Natural killer cell (primary cell): ENCODE measurements around the gene RIMBP2. TPM values are rescaled to one million over a fixed set of nuclear protein-coding genes. Genes with fewer than 3 reads are reported as not detected.

Source experiments
- ATAC-seq, 3 donors: fragments of 150-1000 bp in 2 of 3; fragments of 200-7000 bp in 1 of 3; cut with Tn5 transposase; 1 replicate in 1 of 3; 2 replicates in 2 of 3; pipeline ENCODE4 v1.10.0; 2021; ENCODE audit warnings: mild to moderate bottlenecking in 2 of 3, moderate library complexity in 2 of 3
- DNase-seq, 2 donors: peaks; one replicate each; pipeline versions ENCODE4 v3.0.0 to v3.0.0-alpha.2; 2013 to 2021; ENCODE audit warnings: mixed read lengths in 1 of 2
- H3K27ac ChIP-seq: one replicate; pipeline ENCODE4 v1.5.1; 2013; ENCODE audit warnings: mild to moderate bottlenecking, low read length
- H3K27me3 ChIP-seq: one replicate; pipeline ENCODE4 v1.6.1; 2013; ENCODE audit warnings: low read length; ENCODE audit not compliant: control insufficient read depth, insufficient read depth
- H3K36me3 ChIP-seq: one replicate; pipeline ENCODE4 v1.6.1; 2013; ENCODE audit warnings: low read length; ENCODE audit not compliant: control insufficient read depth, insufficient read depth
- H3K4me1 ChIP-seq: one replicate; pipeline ENCODE4 v1.6.1; 2013; ENCODE audit warnings: low read length; ENCODE audit not compliant: control insufficient read depth, insufficient read depth
- H3K4me3 ChIP-seq: one replicate; pipeline ENCODE4 v1.5.1; 2013; ENCODE audit warnings: low read length
- H3K9me3 ChIP-seq: one replicate; pipeline ENCODE4 v1.6.1; 2013; ENCODE audit warnings: low read length; ENCODE audit not compliant: control insufficient read depth, insufficient read depth
- H3K27ac Mint-ChIP-seq, 2 donors: one replicate each; pipeline ENCODE4 v1.8.0; 2022; ENCODE audit warnings: mild to moderate bottlenecking in 2 of 2, mixed read lengths in 2 of 2, moderate library complexity in 1 of 2
- H3K27me3 Mint-ChIP-seq, 2 donors: one replicate each; pipeline ENCODE4 v1.8.0; 2022; ENCODE audit warnings: low read depth in 2 of 2, mixed read lengths in 2 of 2
- H3K36me3 Mint-ChIP-seq: one replicate; pipeline ENCODE4 v1.8.0; 2022; ENCODE audit warnings: mixed read lengths
- H3K4me1 Mint-ChIP-seq, 2 donors: one replicate each; pipeline ENCODE4 v1.8.0; 2022; ENCODE audit warnings: mixed read lengths in 2 of 2
- H3K4me3 Mint-ChIP-seq: one replicate; pipeline ENCODE4 v1.8.0; 2022; ENCODE audit warnings: mild to moderate bottlenecking, moderate library complexity, mixed read lengths
- H3K9me3 Mint-ChIP-seq, 2 donors: one replicate each; pipeline ENCODE4 v1.8.0; 2022; ENCODE audit warnings: mixed read lengths in 2 of 2
- WGBS: methylation state at CpG from one replicate; pipeline ENCODE4 v1.1.7; 2013; ENCODE audit warnings: missing lambda C conversion rate; ENCODE audit not compliant: insufficient coverage; 5-methylcytosine and 5-hydroxymethylcytosine counted together
- intact Hi-C: fragments of 100-400 bp; cut with micrococcal nuclease; formaldehyde crosslinking; loops from one replicate; pipeline ENCODE4 v1.14.2; 2022
- total RNA-seq, 4 donors: library from RNA; stranded (reverse); fragments of 120-200 nt in 1 of 4; gene quantifications; one replicate each; pipeline versions ENCODE4 v1.2.3 to v1.2.4, GENCODE V29; 2013 to 2022
- TF ChIP-seq, protein P1 (sequence below): fragments of 200-600 bp; IDR thresholded peaks from one replicate; pipeline ENCODE4 v1.8.0; 2022; ENCODE audit warnings: antibody characterized with exemption

RIMBP2 gene
- total RNA-seq, 3 donors from 2014 or later (not counting 1 experiment from before 2014, with no cell fraction given) = not detected

DNA sequence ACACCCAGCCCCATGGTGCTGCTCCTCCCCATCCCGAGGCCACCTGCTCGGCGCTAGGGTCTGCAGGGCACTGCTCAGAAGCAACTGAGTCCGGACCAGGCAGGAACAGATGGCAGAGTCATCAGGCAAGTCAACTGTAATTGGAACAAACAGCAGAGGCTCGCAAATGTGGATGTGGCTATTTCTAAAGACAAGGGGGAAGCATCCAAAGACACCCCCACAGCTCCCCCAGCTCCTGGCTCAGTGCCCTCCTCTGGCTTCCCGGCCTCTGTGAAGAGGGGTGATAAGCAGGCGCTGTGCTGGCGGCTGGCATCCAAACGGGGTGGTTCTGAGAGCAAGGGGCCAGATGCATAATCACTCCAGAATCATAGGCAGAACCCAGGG is 252.8 kb downstream of the RIMBP2 start:
- no peak for DNase-seq
- TF ChIP-seq, protein P1, sequence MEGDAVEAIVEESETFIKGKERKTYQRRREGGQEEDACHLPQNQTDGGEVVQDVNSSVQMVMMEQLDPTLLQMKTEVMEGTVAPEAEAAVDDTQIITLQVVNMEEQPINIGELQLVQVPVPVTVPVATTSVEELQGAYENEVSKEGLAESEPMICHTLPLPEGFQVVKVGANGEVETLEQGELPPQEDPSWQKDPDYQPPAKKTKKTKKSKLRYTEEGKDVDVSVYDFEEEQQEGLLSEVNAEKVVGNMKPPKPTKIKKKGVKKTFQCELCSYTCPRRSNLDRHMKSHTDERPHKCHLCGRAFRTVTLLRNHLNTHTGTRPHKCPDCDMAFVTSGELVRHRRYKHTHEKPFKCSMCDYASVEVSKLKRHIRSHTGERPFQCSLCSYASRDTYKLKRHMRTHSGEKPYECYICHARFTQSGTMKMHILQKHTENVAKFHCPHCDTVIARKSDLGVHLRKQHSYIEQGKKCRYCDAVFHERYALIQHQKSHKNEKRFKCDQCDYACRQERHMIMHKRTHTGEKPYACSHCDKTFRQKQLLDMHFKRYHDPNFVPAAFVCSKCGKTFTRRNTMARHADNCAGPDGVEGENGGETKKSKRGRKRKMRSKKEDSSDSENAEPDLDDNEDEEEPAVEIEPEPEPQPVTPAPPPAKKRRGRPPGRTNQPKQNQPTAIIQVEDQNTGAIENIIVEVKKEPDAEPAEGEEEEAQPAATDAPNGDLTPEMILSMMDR = no peak
- Mint-ChIP-seq H3K4me3 (no peak overlapping the region), H3K36me3 (no peaks in the 10 kb centered on the region), H3K4me1 (no peaks in the 10 kb centered on the region), H3K27ac (no peak overlapping the region), H3K9me3 (peaks cover 0 to 2% of the 10 kb centered on the region in 2 donors), H3K27me3 (no peaks in the 10 kb centered on the region)
- intact Hi-C loops = no loop called here
- Histone ChIP-seq H3K4me3 (no peak overlapping the region), H3K36me3 (no peaks in the 10 kb centered on the region), H3K9me3 (peaks cover 11% of the 10 kb centered on the region), H3K27ac (no peak overlapping the region), H3K27me3 (no peaks in the 10 kb centered on the region), H3K4me1 (no peaks in the 10 kb centered on the region)
- WGBS = 86% methylated on average over 9 of the region's 9 CpGs
- no peak for ATAC-seq

DNA sequence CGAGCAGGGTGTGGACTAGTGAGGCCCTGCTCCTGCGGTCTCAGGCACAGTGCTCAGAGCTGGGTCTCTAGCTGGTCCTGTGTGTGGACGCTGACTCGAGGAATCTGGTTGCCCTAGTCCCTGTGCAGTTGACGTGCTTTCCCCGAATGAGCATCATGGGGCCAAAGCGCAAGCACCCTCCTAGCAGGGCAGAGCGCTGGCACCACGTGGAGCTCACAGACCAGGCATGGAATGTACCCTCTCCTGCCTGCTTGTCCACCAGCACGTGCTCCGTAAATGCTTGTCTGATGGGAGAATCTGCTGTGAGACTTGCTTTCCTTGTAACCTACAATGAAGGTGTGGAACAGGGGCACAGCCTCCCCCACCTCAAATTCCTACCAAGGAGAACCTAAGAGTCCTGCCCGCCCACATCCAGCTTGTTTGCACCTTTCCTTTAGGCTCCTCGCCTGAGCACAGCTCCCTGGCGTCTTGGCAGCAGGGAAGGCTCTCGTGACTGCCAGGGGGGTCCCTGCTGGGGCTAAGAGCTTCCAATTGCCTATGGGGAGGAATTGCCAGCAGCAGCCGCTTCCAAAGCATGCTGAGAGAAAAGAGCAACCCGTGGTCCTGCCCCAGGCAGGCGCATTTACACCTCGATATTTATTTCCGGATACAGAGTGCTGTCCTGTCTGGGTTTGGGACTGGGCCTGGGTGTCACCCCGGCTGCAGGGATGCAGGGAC is 253.4 kb downstream of the RIMBP2 start:
- no peak overlapping the region for H3K27ac Mint-ChIP-seq

DNA sequence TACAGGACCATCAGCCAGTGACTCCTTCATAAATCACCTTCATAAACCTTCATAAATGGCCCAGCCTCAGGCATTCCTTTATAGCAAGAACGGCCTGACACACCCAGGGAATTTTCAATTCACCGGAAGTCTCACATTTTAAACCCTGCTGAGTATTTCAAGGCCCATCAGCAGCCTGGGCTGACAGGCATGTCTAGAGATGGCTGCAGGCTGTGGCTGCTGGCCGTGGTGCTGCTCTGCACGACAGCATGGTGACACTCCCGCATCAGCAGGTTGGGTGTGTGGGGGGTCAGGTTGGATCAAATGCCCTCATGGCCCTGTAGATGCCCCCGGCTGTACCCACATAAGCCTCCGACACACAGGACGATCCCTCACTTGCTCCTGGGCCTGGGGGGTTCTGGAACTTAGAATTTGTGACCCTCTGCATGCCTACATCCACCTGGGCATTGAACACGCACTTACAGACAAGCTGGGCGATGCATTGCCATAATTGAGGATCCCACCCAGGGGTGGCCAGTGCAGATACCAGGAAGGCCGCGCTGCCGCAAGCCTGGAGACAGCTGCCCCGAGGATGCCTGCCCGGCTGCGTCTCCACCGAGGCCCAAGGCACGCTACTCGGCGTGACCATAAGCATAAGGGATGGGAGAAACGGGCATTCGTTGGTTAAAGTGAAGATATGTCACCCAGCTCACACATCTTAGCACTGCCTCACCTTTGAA is 254.1 kb downstream of the RIMBP2 start:
- no peaks in the 10 kb centered on the region for H3K36me3 ChIP-seq
- Mint-ChIP-seq H3K36me3 (no peaks in the 10 kb centered on the region), H3K9me3 (peaks cover 0 to 2% of the 10 kb centered on the region in 2 donors), H3K27ac (no peak overlapping the region), H3K27me3 (no peaks in the 10 kb centered on the region), H3K4me1 (no peaks in the 10 kb centered on the region), H3K4me3 (no peak overlapping the region)
- no peak for ATAC-seq
- no peaks in the 10 kb centered on the region for H3K9me3 ChIP-seq
- intact Hi-C loops = no loop called here
- TF ChIP-seq, protein P1 = no peak
- DNase-seq = no peak
- no peak overlapping the region for H3K4me3 ChIP-seq
- no peak overlapping the region for H3K27ac ChIP-seq
- H3K27me3 ChIP-seq = no peaks in the 10 kb centered on the region
- no peaks in the 10 kb centered on the region for H3K4me1 ChIP-seq
- 88% methylated on average over 22 of the region's 22 CpGs for WGBS

More for the DNA sequence above, 253.4 kb downstream of the RIMBP2 start:
- Mint-ChIP-seq H3K4me3 (no peak overlapping the region), H3K36me3 (no peaks in the 10 kb centered on the region), H3K4me1 (no peaks in the 10 kb centered on the region), H3K27me3 (no peaks in the 10 kb centered on the region), H3K9me3 (peaks cover 0 to 2% of the 10 kb centered on the region in 2 donors)
- TF ChIP-seq, protein P1 = no peak
- no peak for DNase-seq
- no peak overlapping the region for H3K4me3 ChIP-seq
- H3K36me3 ChIP-seq = no peaks in the 10 kb centered on the region
- intact Hi-C loops = no loop called here
- no peak for ATAC-seq
- no peaks in the 10 kb centered on the region for H3K4me1 ChIP-seq
- H3K27ac ChIP-seq = no peak overlapping the region
- 84% methylated on average over 21 of the region's 21 CpGs for WGBS
- no peaks in the 10 kb centered on the region for H3K27me3 ChIP-seq
- peaks cover 6% of the 10 kb centered on the region for H3K9me3 ChIP-seq
